Non-pigmented ciliary epithelial cell (primary cell): Measurements from ENCODE around the gene RABGAP1L.
"Not testable (repeated sequence)": the region's sequence is repeated elsewhere in the genome, so short reads cannot be mapped to it uniquely, and the experiment has no call there.

ENCODE experiments used
- DNase-seq: peaks from one replicate; pipeline ENCODE4 v3.0.0-alpha.2; 2010; ENCODE audit warnings: low read depth

Gene RABGAP1L

GRCh38 chr1:174711848-174712247, 552.5 kb downstream of the RABGAP1L start:
- not testable (repeated sequence) for DNase-seq

- no peak for DNase-seq
Observed at GRCh38 chr1:174712541-174712940, 553.2 kb downstream of the RABGAP1L start.

- no peak for DNase-seq
Observed at GRCh38 chr1:174713796-174714195, 554.5 kb downstream of the RABGAP1L start.

- no peak for DNase-seq
Observed at GRCh38 chr1:174719194-174719593, 559.9 kb downstream of the RABGAP1L start.

GRCh38 chr1:174720618-174721017, 561.3 kb downstream of the RABGAP1L start:
- DNase-seq: no peak

- DNase-seq: no peak
Observed at GRCh38 chr1:174721246-174721645, 561.9 kb downstream of the RABGAP1L start.

GRCh38 chr1:174723816-174724215, 564.5 kb downstream of the RABGAP1L start:
- DNase-seq: no peak

GRCh38 chr1:174724219-174724618, 564.9 kb downstream of the RABGAP1L start:
- DNase-seq: no peak

- no peak for DNase-seq
Observed at GRCh38 chr1:174726167-174726879, 567.0 kb downstream of the RABGAP1L start.

GRCh38 chr1:174726880-174727585, 567.7 kb downstream of the RABGAP1L start:
- DNase-seq: no peak

- DNase-seq: no peak
Observed at GRCh38 chr1:174734270-174734669, 575.0 kb downstream of the RABGAP1L start.

GRCh38 chr1:174736831-174737230, 577.5 kb downstream of the RABGAP1L start:
- DNase-seq: no peak

- DNase-seq: no peak
Observed at GRCh38 chr1:174740249-174740968, 581.1 kb downstream of the RABGAP1L start.

GRCh38 chr1:174742805-174743653, 583.7 kb downstream of the RABGAP1L start:
- DNase-seq: no peak

- no peak for DNase-seq
Observed at GRCh38 chr1:174743654-174744561, 584.6 kb downstream of the RABGAP1L start.

GRCh38 chr1:174744886-174745285, 585.6 kb downstream of the RABGAP1L start:
- no peak for DNase-seq

GRCh38 chr1:174746024-174746808, 586.9 kb downstream of the RABGAP1L start:
- no peak for DNase-seq

- no peak for DNase-seq
Observed at GRCh38 chr1:174747613-174748012, 588.3 kb downstream of the RABGAP1L start.

- DNase-seq: no peak
Observed at GRCh38 chr1:174748586-174748985, 589.3 kb downstream of the RABGAP1L start.

GRCh38 chr1:174753131-174753530, 593.8 kb downstream of the RABGAP1L start:
- DNase-seq: no peak
